Neural cell (in vitro differentiated cells): ENCODE data around the gene TEDC1. TPM values are rescaled to one million over a fixed set of nuclear protein-coding genes. Genes with fewer than 3 reads are reported as not detected.

Experiments used
- H2AFZ ChIP-seq: fragments of 200-600, 300-800 bp; sonication (generic), shearing (Covaris generic); 2 replicates; pipeline ENCODE4 v1.6.0; 2014; ENCODE audit warnings: low read depth, mild to moderate bottlenecking, antibody characterized with exemption, low read length, moderate library complexity
- H3F3A ChIP-seq: fragments of 200-600 bp; shearing (Covaris generic); 2 replicates; pipeline ENCODE4 v1.6.1; 2016; ENCODE audit warnings: mild to moderate bottlenecking, moderate library complexity, mixed read lengths, antibody characterized with exemption, low read length; ENCODE audit not compliant: insufficient read depth, poor library complexity, severe bottlenecking
- H3K27ac ChIP-seq: fragments of 200-600, 300-800 bp; sonication (generic), shearing (Covaris generic); 2 replicates; pipeline ENCODE4 v1.5.1; 2014; ENCODE audit warnings: mild to moderate bottlenecking, low read length, moderate library complexity
- H3K27me3 ChIP-seq: fragments of 300-800, 200-600 bp; sonication (generic), shearing (Covaris generic); 2 replicates; pipeline ENCODE4 v1.6.0; 2014; ENCODE audit warnings: mild to moderate bottlenecking, low read depth, low read length, moderate library complexity; ENCODE audit not compliant: insufficient read depth
- H3K36me3 ChIP-seq: fragments of 300-800, 200-600 bp; sonication (generic), shearing (Covaris generic); 2 replicates; pipeline ENCODE4 v1.5.1; 2014; ENCODE audit warnings: mild to moderate bottlenecking, antibody characterized with exemption, low read length, moderate library complexity; ENCODE audit not compliant: insufficient read depth
- H3K4me2 ChIP-seq: fragments of 300-800, 200-600 bp; sonication (generic), shearing (Covaris generic); 2 replicates; pipeline ENCODE4 v1.6.0; 2014; ENCODE audit warnings: mild to moderate bottlenecking, low read length
- H3K4me3 ChIP-seq: fragments of 300-800, 200-600 bp; sonication (generic), shearing (Covaris generic); 2 replicates; pipeline ENCODE4 v1.5.1; 2014; ENCODE audit warnings: mild to moderate bottlenecking, low read length, moderate library complexity
- H3K79me2 ChIP-seq: fragments of 200-600 bp; shearing (Covaris generic); replicated peaks from 2 replicates; pipeline ENCODE4 v1.6.0; 2014; ENCODE audit warnings: mild to moderate bottlenecking, low read length, moderate library complexity; ENCODE audit not compliant: insufficient read depth
- H3K9ac ChIP-seq: fragments of 300-800, 200-600 bp; sonication (generic), shearing (Covaris generic); 2 replicates; pipeline ENCODE4 v1.6.1; 2016; ENCODE audit warnings: mild to moderate bottlenecking, low read length, mixed read lengths
- H3K9me2 ChIP-seq: fragments of 200-600 bp; shearing (Covaris generic); 2 replicates; pipeline ENCODE4 v1.6.1; 2016; ENCODE audit warnings: mild to moderate bottlenecking, low read length, mixed read lengths; ENCODE audit not compliant: insufficient read depth
- H3K9me3 ChIP-seq: fragments of 200-600, 300-800 bp; sonication (generic), shearing (Covaris generic); 2 replicates; pipeline ENCODE4 v1.6.1; 2016; ENCODE audit warnings: mild to moderate bottlenecking, mixed run types, low read length, moderate library complexity, mixed read lengths
- H4K20me1 ChIP-seq: fragments of 200-600 bp; shearing (Covaris generic); 2 replicates; pipeline ENCODE4 v1.6.1; 2016; ENCODE audit warnings: mild to moderate bottlenecking, mixed run types; ENCODE audit not compliant: insufficient read depth
- CTCF ChIP-seq: fragments of 450-650 bp; IDR thresholded peaks from 2 replicates; pipeline ENCODE4 v1.5.1; 2014; ENCODE audit warnings: antibody characterized with exemption, mild to moderate bottlenecking, moderate library complexity; ENCODE audit not compliant: poor library complexity, severe bottlenecking
- EP300 ChIP-seq: fragments of 450-650 bp; conservative IDR thresholded peaks from 2 replicates; pipeline ENCODE4 v1.6.1; 2014; ENCODE audit warnings: antibody characterized with exemption, mild to moderate bottlenecking, moderate library complexity; ENCODE audit not compliant: poor library complexity, severe bottlenecking
- EZH2 ChIP-seq: fragments of 200-600, 300-800 bp; shearing (Covaris generic), sonication (generic); IDR thresholded peaks from 2 replicates; pipeline ENCODE4 v1.6.1; 2014; ENCODE audit warnings: antibody characterized with exemption, low read length, borderline replicate concordance, mild to moderate bottlenecking; ENCODE audit not compliant: insufficient read depth, poor library complexity, severe bottlenecking
- MXI1 ChIP-seq: fragments of 450-650 bp; conservative IDR thresholded peaks from 2 replicates; pipeline ENCODE4 v1.6.1; 2014; ENCODE audit warnings: antibody characterized with exemption, mild to moderate bottlenecking; ENCODE audit not compliant: poor library complexity, severe bottlenecking
- POLR2AphosphoS5 ChIP-seq: IDR thresholded peaks from 2 replicates; pipeline ENCODE4 v1.6.1; 2012
- RAD21 ChIP-seq: fragments of 450-650 bp; conservative IDR thresholded peaks from 2 replicates; pipeline ENCODE4 v1.6.1; 2014; ENCODE audit warnings: antibody characterized with exemption, mild to moderate bottlenecking, moderate library complexity
- SMC3 ChIP-seq: fragments of 450-650 bp; conservative IDR thresholded peaks from 2 replicates; pipeline ENCODE4 v1.6.1; 2014; ENCODE audit warnings: antibody characterized with exemption, mild to moderate bottlenecking, moderate library complexity; ENCODE audit not compliant: poor library complexity
- TAF1 ChIP-seq: IDR thresholded peaks from 2 replicates; pipeline ENCODE4 v1.6.1; 2012; ENCODE audit warnings: low read depth
- polyA plus RNA-seq: library from polyadenylated mRNA; depleted of rRNA; stranded (reverse); fragments of >200 nt; gene quantifications from 2 replicates; pipeline ENCODE4 v1.2.3, GENCODE V29; 2014
- TF ChIP-seq, protein P1 (sequence below): IDR thresholded peaks from 2 replicates; pipeline ENCODE4 v1.6.1; 2012; ENCODE audit warnings: borderline replicate concordance

The TEDC1 gene
- polyA plus RNA-seq, 1 donor from 2014 or later, result 18.9 TPM

DNA sequence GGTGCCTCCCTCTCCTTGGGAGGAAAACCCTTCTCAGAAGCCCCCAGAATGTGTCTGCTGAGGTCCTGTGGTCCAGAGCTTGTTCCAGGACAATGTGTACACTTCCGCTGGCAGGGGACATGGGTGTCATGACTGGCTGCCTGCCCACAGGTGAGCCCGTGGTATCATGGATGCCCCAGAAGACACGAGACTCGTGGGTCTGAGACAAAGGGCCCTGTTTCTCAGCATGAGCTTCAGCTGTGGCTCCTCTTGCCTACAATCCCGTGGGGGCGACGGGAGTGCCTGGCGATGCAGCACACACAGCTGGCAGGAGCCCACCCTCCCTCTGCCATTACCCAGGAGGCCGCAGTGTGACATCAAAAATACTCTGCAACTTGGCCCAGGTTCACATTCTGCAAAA is 42.3 kb downstream of the TEDC1 start:
- H3K79me2 ChIP-seq, result no peaks in the 10 kb centered on the region
- H3K9ac ChIP-seq, result no peak overlapping the region
- no peaks in the 10 kb centered on the region for H3F3A ChIP-seq
- H3K4me3 ChIP-seq, result no peak overlapping the region
- H3K27me3 ChIP-seq, result no peaks in the 10 kb centered on the region
- no peaks in the 10 kb centered on the region for H3K9me3 ChIP-seq
- H2AFZ ChIP-seq, result no peak overlapping the region
- no peaks in the 10 kb centered on the region for H3K9me2 ChIP-seq
- H3K4me2 ChIP-seq, result no peak overlapping the region
- no peaks in the 10 kb centered on the region for H3K36me3 ChIP-seq
- TF ChIP-seq, protein P1, sequence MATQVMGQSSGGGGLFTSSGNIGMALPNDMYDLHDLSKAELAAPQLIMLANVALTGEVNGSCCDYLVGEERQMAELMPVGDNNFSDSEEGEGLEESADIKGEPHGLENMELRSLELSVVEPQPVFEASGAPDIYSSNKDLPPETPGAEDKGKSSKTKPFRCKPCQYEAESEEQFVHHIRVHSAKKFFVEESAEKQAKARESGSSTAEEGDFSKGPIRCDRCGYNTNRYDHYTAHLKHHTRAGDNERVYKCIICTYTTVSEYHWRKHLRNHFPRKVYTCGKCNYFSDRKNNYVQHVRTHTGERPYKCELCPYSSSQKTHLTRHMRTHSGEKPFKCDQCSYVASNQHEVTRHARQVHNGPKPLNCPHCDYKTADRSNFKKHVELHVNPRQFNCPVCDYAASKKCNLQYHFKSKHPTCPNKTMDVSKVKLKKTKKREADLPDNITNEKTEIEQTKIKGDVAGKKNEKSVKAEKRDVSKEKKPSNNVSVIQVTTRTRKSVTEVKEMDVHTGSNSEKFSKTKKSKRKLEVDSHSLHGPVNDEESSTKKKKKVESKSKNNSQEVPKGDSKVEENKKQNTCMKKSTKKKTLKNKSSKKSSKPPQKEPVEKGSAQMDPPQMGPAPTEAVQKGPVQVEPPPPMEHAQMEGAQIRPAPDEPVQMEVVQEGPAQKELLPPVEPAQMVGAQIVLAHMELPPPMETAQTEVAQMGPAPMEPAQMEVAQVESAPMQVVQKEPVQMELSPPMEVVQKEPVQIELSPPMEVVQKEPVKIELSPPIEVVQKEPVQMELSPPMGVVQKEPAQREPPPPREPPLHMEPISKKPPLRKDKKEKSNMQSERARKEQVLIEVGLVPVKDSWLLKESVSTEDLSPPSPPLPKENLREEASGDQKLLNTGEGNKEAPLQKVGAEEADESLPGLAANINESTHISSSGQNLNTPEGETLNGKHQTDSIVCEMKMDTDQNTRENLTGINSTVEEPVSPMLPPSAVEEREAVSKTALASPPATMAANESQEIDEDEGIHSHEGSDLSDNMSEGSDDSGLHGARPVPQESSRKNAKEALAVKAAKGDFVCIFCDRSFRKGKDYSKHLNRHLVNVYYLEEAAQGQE, result no peak
- no peak for TF ChIP-seq TAF1
- TF ChIP-seq POLR2AphosphoS5, result no peak
- TF ChIP-seq SMC3, result no peak
- no peak for TF ChIP-seq RAD21
- TF ChIP-seq CTCF, result no peak
- no peak for TF ChIP-seq MXI1
- TF ChIP-seq EZH2, result no peak
- TF ChIP-seq EP300, result no peak
- H4K20me1 ChIP-seq, result no peaks in the 10 kb centered on the region
- no peak overlapping the region for H3K27ac ChIP-seq

DNA sequence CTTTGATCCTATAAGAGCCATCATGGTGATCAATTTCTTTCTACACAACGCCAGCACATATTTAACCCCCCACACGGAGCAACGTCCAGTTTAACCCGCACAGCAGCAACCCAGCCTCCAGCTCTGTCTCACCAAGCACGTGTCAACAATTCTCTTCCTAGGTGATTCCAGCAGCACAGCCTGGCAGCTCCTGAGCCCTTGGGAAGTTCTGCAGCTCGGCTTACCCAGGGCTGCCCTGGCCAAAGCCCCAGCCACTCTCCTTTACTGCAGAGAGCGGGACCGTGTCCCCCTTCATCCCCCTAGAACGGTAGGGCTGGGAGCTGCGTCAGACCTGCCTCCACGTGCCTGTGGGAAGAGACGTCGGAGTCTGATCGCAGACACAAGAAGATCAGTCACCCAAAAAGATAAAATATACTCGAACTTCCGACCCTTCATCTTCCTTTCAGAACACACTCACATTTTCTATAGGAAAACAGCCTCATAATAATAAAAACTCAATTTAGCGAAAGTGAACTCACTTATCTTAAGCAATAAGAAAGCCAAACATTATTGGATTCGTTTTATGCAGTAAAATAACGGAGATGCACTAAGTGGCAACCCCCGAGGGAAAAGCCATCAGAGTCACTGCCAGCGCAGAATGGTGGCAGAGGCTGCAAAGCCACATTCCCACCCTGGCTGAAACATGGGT is 42.9 kb downstream of the TEDC1 start:
- Histone ChIP-seq H3K4me2 (no peak overlapping the region), H3K9ac (no peak overlapping the region), H3K27ac (no peak overlapping the region), H3K79me2 (no peaks in the 10 kb centered on the region), H3K9me2 (no peaks in the 10 kb centered on the region), H3F3A (no peaks in the 10 kb centered on the region), H3K27me3 (no peaks in the 10 kb centered on the region), H4K20me1 (no peaks in the 10 kb centered on the region), H3K9me3 (no peaks in the 10 kb centered on the region), H3K36me3 (no peaks in the 10 kb centered on the region), H3K4me3 (no peak overlapping the region), H2AFZ (no peak overlapping the region)
- TF ChIP-seq MXI1, result no peak
- TF ChIP-seq, protein P1, result no peak
- TF ChIP-seq TAF1, result no peak
- no peak for TF ChIP-seq EZH2
- TF ChIP-seq POLR2AphosphoS5, result no peak
- no peak for TF ChIP-seq SMC3
- no peak for TF ChIP-seq RAD21
- no peak for TF ChIP-seq EP300
- no peak for TF ChIP-seq CTCF
